GM12873 (cell line): ENCODE data around the gene SLC66A1.

Source experiments
- TF ChIP-seq, protein P1 (sequence below): IDR thresholded peaks from 2 replicates; pipeline ENCODE4 v1.5.1; 2012; ENCODE audit warnings: low read depth, mild to moderate bottlenecking, moderate library complexity, low read length, control low read depth; ENCODE audit not compliant: insufficient read depth; ENCODE audit errors: missing control alignments

The SLC66A1 gene

DNA sequence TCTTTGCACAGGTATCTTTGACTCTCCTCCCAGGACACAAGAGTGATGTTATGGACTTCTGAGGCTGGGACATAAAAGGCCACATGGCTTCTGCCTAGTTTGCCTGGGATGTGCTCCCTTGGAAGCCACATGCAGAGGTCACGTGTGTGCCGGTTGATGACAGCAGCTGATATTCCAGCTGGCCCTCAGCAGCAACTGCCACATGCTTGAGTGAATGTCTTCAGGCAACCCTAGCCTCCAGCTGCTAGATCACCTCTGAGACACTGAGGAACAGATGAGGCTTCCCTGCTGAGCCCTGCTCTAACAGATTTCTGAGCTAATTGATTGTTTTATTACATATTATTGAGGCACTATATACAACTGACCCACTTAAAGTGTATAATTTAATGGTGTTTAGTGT lies 11.9 kb upstream of the SLC66A1 start:
- TF ChIP-seq, protein P1, sequence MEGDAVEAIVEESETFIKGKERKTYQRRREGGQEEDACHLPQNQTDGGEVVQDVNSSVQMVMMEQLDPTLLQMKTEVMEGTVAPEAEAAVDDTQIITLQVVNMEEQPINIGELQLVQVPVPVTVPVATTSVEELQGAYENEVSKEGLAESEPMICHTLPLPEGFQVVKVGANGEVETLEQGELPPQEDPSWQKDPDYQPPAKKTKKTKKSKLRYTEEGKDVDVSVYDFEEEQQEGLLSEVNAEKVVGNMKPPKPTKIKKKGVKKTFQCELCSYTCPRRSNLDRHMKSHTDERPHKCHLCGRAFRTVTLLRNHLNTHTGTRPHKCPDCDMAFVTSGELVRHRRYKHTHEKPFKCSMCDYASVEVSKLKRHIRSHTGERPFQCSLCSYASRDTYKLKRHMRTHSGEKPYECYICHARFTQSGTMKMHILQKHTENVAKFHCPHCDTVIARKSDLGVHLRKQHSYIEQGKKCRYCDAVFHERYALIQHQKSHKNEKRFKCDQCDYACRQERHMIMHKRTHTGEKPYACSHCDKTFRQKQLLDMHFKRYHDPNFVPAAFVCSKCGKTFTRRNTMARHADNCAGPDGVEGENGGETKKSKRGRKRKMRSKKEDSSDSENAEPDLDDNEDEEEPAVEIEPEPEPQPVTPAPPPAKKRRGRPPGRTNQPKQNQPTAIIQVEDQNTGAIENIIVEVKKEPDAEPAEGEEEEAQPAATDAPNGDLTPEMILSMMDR = no peak

DNA sequence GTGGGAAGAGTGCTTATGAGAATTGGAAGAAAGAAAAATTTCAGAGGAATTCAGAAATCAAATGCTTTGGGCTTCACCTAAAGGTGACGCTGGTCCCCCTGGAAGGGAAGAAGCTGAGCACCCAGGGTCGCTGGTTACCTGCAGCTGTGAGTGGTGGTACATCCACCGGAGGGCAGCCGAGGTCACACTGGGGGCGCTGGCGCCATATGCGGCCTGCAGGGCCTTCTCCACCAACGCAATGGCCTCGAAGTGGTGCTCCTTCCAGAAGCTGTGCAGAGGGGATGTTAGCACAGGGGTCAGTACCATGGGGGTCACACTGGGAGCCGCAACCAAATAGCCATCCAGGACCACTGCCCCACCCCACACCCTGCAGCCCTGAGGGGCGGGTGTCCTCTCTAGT lies 6.2 kb upstream of the SLC66A1 start:
- TF ChIP-seq, protein P1 = no peak

DNA sequence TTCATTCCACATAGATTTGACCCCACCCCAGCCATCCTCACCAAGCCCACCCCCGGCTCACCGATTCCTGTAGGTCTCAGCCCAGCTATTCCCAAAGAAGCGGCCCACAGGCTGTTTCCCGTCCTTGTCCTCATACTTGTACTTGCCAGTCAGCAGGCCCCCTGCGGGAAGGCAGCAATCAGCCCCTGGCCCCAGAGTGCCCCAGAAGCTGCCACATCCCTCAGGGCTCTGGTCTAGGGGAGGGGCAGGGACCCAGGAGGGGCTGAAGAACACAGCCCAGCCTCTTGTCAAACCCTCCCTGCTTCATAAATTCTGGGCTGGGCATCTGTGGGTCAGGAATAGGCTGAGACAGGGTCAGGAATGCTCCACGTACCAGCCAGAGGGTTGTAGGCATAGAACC lies 5.2 kb upstream of the SLC66A1 start:
- TF ChIP-seq, protein P1 = no peak

DNA sequence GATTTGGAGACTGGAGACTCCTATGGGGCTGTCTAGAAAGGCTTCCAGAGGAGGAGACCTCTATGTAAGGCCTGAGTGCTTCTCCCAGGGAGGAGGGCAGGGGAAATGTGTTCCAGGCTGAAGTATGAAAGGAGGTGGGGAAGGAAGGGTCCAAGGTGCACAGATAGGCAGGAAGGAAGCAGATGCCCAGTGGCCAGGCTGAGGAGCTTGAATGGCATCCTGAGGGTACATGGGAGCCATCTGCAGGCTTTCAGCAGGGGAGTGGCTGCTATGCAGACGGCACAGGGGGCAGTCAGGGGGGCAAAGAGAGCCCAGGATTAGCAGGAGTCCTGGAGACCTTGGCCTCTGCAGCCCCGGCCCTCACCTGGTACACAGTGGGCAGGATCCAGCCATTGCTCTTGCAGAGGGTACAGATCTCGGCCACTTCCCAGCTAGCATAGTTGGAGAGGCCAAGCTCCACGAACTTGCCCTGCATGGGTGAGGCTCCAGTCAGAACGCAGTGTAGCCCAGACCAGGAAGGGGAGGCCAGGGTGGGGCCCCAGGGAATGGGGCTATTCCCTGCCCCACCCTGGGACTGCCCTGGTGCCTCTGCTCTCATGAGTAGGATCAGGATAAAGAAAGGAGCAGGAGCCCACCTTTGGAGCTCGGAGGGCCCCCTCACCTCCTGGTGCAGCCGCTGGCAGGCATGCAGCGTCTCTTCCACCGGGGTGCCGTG lies 4.2 kb upstream of the SLC66A1 start:
- TF ChIP-seq, protein P1 = no peak

DNA sequence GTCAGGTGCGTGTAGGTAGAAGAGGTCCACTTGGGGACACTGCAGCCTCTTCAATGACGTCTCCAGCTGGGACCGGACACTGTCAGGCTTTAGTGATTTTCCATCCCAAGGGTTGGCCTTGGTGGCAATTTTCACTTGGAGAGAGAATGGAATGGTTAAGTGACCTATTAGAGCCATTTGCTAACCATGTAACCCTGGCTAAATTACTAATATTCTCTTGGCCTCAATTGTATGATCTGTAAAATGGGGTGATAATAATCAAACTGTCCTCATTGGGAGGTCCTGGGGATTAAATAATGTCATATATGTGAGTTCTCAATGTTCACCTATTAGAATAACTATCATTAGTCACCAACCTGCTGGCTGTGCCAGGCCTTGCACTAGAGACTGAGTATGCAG lies 3.6 kb upstream of the SLC66A1 start:
- TF ChIP-seq, protein P1 = no peak

DNA sequence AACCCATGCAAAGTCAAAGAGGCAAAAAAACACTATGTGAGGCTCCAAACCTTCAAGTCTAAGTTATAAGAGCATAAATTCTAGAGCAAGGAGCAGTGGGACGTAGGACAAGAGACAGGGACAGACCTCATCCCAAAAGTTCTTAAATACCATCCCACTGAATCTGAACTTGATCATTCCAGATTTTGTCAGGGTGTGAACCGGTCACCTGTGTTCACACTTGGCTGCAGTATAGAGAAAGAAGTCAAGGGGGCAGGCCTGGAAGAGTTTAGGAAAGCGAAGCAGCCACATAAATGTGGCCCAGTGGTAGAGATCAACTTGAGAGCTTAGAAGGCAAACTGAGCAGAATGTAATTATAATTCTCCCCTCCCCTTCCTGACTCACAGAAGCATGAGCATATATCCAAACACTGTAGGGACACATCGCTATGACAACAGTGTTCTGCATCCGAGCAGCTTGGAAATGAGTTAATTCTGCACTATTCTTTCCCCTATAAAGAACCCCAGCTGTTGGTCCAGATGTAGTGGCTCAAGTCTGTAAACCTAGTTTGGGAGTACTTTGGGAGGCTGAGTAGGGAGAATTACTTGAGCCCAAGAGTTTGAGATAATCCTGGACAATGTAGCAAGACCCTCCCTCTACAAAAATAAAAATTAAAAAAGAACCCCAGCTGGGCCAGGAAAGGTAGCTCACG lies 2.9 kb upstream of the SLC66A1 start:
- TF ChIP-seq, protein P1 = no peak

DNA sequence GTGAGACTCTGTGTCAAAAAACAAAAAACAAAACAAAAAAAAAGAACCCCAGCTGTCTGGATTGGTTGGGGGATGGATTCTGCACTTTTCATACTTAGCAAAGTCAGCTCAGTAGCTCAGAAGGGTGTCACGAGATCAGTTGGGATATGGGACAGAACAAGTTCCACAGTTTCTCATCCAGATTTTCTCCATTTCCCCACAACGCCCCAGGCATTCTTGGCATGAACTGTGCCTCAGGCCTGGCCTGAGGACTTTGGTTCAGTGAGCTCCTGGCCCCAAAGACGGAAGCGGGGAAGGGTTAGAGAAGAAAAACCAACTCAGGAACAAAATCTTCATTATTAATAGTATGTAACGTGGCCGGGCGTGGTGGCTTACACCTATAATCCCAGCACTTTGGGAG lies 2.1 kb upstream of the SLC66A1 start:
- TF ChIP-seq, protein P1 = no peak
